ENCODE results near the gene MAGIX.
A peak's percentile ranks its signal among the peaks of the same experiment; 100 is the strongest.
"Not testable (repeated sequence)": the region's sequence is repeated elsewhere in the genome, so short reads cannot be mapped to it uniquely, and the experiment has no call there.

The MAGIX gene

GRCh38 chrX:49163555-49164419, 1.2 kb downstream of the MAGIX start:
- DNase-seq: peak; percentile 88

DNA sequence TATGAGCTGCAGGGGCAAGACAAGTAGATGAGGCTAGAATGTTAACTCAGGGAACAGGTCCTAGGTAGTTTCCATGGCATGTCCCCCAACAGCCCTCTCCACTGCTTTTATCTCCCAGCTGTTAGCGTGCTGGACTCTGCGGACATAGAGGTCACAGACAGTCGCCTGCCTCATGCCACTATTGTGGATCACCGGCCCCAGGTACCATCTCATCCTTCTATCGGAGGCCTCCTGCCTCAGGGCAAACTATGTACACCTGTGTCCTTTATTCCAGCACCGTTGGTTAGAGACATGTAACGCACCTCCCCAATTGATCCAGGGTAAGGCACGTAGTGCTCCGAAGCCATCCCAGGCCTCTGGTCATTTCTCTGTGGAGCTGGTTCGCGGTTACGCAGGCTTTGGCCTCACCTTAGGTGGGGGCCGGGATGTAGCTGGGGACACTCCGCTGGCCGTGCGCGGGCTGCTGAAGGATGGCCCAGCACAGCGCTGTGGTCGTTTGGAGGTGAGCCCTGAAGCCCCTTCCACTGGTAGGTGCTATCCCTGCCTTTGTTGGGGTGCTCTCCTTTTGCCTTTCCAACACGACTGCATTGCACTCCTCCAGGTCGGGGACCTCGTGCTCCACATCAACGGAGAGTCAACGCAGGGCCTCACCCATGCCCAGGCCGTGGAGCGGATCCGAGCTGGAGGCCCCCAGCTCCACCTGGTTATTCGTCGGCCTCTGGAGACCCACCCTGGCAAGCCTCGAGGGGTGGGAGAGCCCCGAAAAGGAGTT, 2.2 kb downstream of the MAGIX start:
- no peak for DNase-seq

GRCh38 chrX:49165901-49166881, 3.6 kb downstream of the MAGIX start:
- peak; percentile 82 for DNase-seq

GRCh38 chrX:49166914-49167739, 4.6 kb downstream of the MAGIX start:
- DNase-seq: peak; percentile 76

DNA sequence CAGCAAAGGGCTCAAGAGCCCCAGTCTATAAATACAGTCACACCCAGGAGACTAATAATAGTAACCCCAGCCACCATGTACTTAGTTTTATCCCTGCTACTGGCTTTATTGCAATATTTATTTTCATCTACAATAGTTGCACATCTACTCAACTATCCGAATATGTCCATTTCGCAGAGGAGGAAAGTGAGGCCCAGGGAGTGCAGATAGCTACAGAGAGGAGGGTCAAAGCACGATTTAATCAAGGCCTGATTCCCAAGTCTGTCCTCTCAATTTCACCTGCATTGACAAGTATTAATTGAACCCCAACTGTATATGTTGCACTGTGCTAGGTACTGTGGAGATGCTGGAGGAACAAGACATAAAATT, 5.2 kb downstream of the MAGIX start:
- no peak for DNase-seq

DNA sequence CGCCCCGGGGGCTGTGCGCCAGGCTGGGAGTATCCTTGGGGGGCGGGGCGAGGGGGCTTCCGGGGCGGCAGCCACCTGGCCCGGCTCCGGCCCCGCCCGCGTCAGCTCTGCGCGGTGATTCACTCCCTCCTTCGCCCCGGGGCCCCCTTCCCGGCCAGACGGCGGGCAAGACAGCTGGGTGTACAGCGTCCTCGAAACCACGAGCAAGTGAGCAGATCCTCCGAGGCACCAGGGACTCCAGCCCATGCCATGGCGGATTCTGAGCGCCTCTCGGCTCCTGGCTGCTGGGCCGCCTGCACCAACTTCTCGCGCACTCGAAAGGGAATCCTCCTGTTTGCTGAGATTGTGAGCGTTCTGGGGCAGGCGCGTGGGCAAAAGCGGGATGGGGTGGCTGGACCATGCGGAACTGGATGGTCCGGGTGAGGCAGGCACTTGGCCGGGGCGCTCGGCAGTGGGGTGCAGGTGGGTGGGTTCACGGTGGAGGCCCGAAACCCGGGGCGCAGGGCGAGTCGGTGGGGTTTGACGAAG, 9.3 kb downstream of the MAGIX start, which contains the start of gene PLP2:
Gene PLP2, plus strand, starts transcription at position 147 of the 528 bp plus-strand sequence. Its CDS starts 103 bp downstream, at position 250.
- DNase-seq: peak; percentile 71

GRCh38 chrX:49172280-49172780, 9.8 kb downstream of the MAGIX start:
- peak; percentile 78 for DNase-seq

- not testable (repeated sequence) for DNase-seq
Observed at GRCh38 chrX:49173544-49173943, 11.0 kb downstream of the MAGIX start.

DNA sequence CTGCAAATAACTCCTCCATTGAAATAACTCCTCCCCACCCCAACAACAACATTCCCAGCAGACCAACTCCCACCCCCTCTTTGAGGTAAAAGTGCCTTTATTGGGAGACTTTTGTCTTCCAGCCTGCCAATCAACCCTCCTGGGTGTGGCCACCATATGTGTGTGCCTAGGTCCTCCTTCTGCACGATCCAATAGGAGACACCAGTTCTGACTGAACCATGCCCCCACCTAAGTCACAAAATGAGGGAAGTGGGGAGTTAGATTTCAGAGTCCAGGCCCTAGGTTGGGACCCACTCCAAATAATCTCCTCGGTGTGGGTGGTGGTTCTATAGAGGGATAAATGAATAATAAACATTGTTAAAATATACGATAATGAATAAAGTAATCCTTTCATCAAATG, 12.2 kb downstream of the MAGIX start:
- no peak for DNase-seq

GRCh38 chrX:49175435-49176274, 13.1 kb downstream of the MAGIX start:
- DNase-seq: no peak

GRCh38 chrX:49176421-49177326, 14.1 kb downstream of the MAGIX start:
- peak; percentile 9 for DNase-seq

- peak; percentile 32 for DNase-seq
Observed at GRCh38 chrX:49177338-49177833, 14.8 kb downstream of the MAGIX start.

DNA sequence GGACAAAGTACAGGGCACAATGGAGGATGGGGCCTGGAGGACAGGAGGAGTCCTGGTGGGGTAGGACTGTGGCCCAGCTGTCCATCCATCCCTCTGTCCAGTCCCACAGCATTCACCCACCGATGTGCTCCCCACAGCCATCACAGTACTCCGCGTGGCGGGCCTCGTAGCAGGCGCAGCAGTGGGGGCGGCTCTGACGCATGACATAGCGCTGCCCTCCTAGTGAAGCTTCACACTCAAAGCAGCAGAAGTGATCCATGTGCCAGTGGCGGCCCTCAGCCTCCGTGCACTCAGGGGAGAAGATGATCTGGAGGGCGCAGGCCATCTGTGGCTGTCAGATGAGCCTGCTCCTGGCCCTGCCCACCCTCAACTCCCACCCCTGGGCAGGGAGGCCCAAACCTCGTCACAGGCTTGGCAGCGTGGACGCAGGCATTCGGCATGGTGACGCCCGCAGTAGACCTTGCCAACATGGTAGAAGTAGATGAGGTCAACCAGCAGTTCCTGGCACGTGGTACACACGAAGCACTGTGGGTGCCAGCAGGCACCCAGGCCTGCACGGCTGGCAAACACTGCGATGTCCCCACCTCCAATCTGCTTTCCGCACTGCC, 15.4 kb downstream of the MAGIX start:
- DNase-seq: no peak

GRCh38 chrX:49178537-49178936, 16.0 kb downstream of the MAGIX start:
- DNase-seq: no peak

GRCh38 chrX:49179358-49179757, 16.8 kb downstream of the MAGIX start:
- DNase-seq: no peak

DNA sequence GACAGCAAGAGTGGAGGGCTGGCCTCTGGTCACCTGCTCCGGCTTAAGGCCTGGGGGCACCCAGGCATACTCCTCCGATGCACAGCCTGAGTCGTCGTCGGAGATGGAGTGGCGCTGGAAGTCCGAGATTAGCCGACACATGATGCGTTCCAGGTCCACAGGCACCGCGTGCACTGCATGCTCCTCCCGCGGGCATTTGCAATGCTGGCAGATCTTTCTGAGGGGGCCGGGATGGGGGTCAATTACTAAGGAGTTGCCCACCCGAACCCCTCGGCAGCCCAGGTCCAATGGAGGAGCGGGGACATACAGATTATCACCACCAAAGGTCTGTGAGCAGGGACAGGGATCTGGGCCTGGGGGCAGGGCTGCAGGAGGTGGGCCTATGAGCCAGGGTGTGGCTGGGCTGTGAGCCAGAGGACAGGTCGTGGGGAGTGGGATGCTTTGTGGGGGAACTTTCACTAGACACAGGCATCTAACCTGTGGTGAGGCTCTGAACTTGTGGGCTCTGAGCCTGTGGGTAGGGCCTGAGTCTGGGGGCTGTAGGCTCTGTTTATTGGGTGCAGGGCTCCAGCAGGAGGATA, 21.2 kb downstream of the MAGIX start:
- DNase-seq: no peak

- DNase-seq: peak; percentile 41
Observed at GRCh38 chrX:49184294-49185281, 22.0 kb downstream of the MAGIX start.
